ENCODE measurements around the gene STATH. TPM values are rescaled to one million over a fixed set of nuclear protein-coding genes. Genes with fewer than 3 reads are reported as not detected.

Gene STATH
- total RNA-seq, 1 donor from 2014 or later: not detected

GRCh38 chr4:69974631-69975030, 21.1 kb upstream of the STATH start:
- Mint-ChIP-seq H3K4me3 (no peak overlapping the region), H3K27ac (ENCODE audit: unreplicated experiment) (no peak overlapping the region), H3K4me1 (no peaks in the 10 kb centered on the region), H3K27me3 (ENCODE audit: low read depth) (peaks cover 5% of the 10 kb centered on the region), H3K36me3 (ENCODE audit: low read depth) (no peaks in the 10 kb centered on the region), H3K9me3 (no peaks in the 10 kb centered on the region)
- DNase-seq (ENCODE audit: low read depth, low spot score): no peak
- TF ChIP-seq, protein P1, sequence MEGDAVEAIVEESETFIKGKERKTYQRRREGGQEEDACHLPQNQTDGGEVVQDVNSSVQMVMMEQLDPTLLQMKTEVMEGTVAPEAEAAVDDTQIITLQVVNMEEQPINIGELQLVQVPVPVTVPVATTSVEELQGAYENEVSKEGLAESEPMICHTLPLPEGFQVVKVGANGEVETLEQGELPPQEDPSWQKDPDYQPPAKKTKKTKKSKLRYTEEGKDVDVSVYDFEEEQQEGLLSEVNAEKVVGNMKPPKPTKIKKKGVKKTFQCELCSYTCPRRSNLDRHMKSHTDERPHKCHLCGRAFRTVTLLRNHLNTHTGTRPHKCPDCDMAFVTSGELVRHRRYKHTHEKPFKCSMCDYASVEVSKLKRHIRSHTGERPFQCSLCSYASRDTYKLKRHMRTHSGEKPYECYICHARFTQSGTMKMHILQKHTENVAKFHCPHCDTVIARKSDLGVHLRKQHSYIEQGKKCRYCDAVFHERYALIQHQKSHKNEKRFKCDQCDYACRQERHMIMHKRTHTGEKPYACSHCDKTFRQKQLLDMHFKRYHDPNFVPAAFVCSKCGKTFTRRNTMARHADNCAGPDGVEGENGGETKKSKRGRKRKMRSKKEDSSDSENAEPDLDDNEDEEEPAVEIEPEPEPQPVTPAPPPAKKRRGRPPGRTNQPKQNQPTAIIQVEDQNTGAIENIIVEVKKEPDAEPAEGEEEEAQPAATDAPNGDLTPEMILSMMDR (conservative IDR thresholded peaks at IDR 0.05): no peak

DNA sequence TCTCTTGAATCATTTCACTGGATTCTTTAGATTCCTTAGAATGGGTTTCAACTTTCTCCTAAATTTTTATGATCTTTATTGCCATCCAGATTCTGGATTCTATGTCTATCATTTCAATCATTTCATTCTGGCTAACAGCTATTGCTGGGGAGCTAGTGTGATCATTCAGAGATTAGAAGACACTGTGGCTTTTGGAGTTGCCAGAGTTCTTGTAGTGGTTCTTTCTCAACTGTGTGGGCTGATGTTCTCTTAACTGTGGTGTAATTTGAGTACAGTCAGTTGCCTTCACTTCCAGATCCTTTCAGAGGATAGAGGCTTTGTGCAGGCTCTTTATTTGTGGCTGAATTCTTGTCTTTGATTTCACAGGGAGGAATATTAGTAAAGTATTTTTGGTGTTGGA, 18.2 kb upstream of the STATH start:
- H3K4me1 Mint-ChIP-seq: no peaks in the 10 kb centered on the region
- H3K27me3 Mint-ChIP-seq (ENCODE audit: low read depth): peaks cover 3% of the 10 kb centered on the region
- no peak overlapping the region for H3K4me3 Mint-ChIP-seq
- TF ChIP-seq, protein P1 (conservative IDR thresholded peaks at IDR 0.05): no peak
- H3K9me3 Mint-ChIP-seq: no peaks in the 10 kb centered on the region
- no peak for DNase-seq (ENCODE audit: low read depth, low spot score)
- H3K36me3 Mint-ChIP-seq (ENCODE audit: low read depth): no peaks in the 10 kb centered on the region
- H3K27ac Mint-ChIP-seq (ENCODE audit: unreplicated experiment): no peak overlapping the region

- no peaks in the 10 kb centered on the region for H3K4me1 Mint-ChIP-seq
- H3K4me3 Mint-ChIP-seq: no peak overlapping the region
- no peaks in the 10 kb centered on the region for H3K27me3 Mint-ChIP-seq (ENCODE audit: low read depth)
- TF ChIP-seq, protein P1 (conservative IDR thresholded peaks at IDR 0.05): no peak
- H3K9me3 Mint-ChIP-seq: no peaks in the 10 kb centered on the region
- no peaks in the 10 kb centered on the region for H3K36me3 Mint-ChIP-seq (ENCODE audit: low read depth)
- DNase-seq (ENCODE audit: low read depth, low spot score): no peak
- H3K27ac Mint-ChIP-seq (ENCODE audit: unreplicated experiment): no peak overlapping the region
Observed at GRCh38 chr4:69984030-69984443, 11.7 kb upstream of the STATH start.

DNA sequence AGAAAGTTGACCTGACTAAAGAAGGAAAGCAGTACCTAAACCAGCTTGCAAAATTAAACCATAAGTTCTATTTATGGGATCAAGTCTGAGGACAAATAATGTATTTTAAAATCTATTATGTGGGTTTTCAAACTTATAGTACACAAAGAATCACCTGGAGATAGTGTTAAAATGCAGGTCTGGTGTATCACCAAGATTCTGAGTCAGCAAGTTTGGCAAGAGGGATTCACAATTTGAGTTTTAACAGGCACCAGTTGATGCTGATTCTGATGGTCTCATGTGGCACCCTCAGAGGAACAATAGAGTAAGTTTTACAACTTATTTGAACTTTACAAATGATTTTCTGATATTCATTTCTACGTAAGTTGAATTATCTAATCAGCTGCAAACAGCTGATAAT, 9.1 kb upstream of the STATH start:
- H3K9me3 Mint-ChIP-seq: no peaks in the 10 kb centered on the region
- no peak overlapping the region for H3K27ac Mint-ChIP-seq (ENCODE audit: unreplicated experiment)
- no peaks in the 10 kb centered on the region for H3K27me3 Mint-ChIP-seq (ENCODE audit: low read depth)
- H3K4me3 Mint-ChIP-seq: no peak overlapping the region
- TF ChIP-seq, protein P1 (conservative IDR thresholded peaks at IDR 0.05): no peak
- no peak for DNase-seq (ENCODE audit: low read depth, low spot score)
- H3K36me3 Mint-ChIP-seq (ENCODE audit: low read depth): no peaks in the 10 kb centered on the region
- H3K4me1 Mint-ChIP-seq: no peaks in the 10 kb centered on the region

GRCh38 chr4:69991016-69991415, 4.8 kb upstream of the STATH start:
- Mint-ChIP-seq H3K4me3 (no peak overlapping the region), H3K27me3 (ENCODE audit: low read depth) (no peaks in the 10 kb centered on the region), H3K4me1 (no peaks in the 10 kb centered on the region), H3K9me3 (no peaks in the 10 kb centered on the region), H3K36me3 (ENCODE audit: low read depth) (no peaks in the 10 kb centered on the region), H3K27ac (ENCODE audit: unreplicated experiment) (no peak overlapping the region)
- DNase-seq (ENCODE audit: low read depth, low spot score): no peak
- TF ChIP-seq, protein P1 (conservative IDR thresholded peaks at IDR 0.05): no peak

DNA sequence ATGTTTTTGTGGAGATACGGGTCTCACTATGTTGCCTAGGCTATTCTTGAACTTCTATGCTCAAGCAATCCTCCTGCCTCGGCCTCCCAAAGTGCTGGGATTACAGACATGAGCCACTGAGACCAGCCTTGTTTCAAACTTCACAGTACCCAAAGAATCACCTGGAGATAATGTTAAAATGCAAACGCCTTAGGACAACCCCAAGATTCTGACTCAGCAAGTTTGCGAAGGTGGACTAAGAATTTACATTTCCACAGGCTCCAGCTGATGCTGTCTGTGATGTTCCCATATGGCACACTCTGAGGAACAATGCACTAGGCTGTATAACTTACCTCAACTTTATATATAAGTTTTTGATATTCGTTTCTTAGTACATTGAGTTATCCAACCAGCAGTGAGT, 984 bp upstream of the STATH start:
- no peaks in the 10 kb centered on the region for H3K27me3 Mint-ChIP-seq (ENCODE audit: low read depth)
- H3K27ac Mint-ChIP-seq (ENCODE audit: unreplicated experiment): no peak overlapping the region
- H3K4me1 Mint-ChIP-seq: no peaks in the 10 kb centered on the region
- H3K9me3 Mint-ChIP-seq: no peaks in the 10 kb centered on the region
- TF ChIP-seq, protein P1 (conservative IDR thresholded peaks at IDR 0.05): no peak
- no peaks in the 10 kb centered on the region for H3K36me3 Mint-ChIP-seq (ENCODE audit: low read depth)
- no peak for DNase-seq (ENCODE audit: low read depth, low spot score)
- no peak overlapping the region for H3K4me3 Mint-ChIP-seq
